ENCODE measurements around the gene TXNRD2. TPM values are rescaled to one million over a fixed set of nuclear protein-coding genes. Genes with fewer than 3 reads are reported as not detected.

Gene TXNRD2
- total RNA-seq, 1 experiment from 2014 or later: 29.5 TPM

DNA sequence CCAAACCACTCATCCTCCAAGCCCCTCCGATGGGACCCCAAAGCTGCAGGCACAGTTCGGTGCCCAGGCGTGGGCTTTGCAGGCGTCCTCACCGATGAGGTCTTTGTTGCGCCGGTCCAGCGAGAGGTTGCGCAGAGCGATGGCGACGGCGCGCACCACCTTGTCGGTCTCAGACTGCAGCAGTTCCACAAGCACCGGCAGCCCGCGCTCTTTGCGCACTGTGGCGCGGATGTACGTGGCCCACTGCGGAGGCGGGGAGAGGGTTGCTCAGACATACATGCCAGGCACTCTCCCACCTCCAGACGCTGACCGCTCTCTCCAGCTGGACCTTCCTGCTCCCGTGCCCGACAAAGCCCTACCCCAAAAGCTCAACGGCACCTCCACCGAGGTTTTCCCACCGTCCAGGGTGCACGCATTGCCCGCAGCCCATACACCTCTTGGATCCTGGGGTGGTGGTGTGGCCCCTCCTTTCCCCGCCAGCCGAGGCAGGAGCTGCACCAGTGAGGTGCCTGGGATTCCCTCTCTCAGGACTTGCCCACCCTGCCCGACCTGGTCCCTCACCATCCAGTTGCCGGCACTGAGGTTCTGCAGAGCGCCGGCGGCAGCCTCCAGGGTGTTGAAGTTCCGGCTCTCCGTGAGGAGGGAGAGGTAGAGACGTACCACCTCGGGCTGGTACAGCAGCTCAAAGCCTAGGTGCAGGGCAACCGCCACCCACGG lies 32.1 kb upstream of the TXNRD2 start:
- intact Hi-C loops (cut with micrococcal nuclease; ENCODE audit: unreplicated experiment) (loop anchor here (5.0 kb wide), 1 partner anchor 39 kb away; no protein-coding TSS in a partner anchor), in situ Hi-C loops (cut with HindIII; ENCODE audit: low pct_unique_long_range_greater_than_20kb, low sequenced_read_pairs) (no loop called here)
- TF ChIP-seq POLR2AphosphoS5 (IDR thresholded peaks at IDR 0.05; ENCODE audit: low read depth, low read length): no peak
- TF ChIP-seq TCF7L2 (IDR thresholded peaks at IDR 0.05; ENCODE audit: low read depth, low read length): no peak
- TF ChIP-seq CTCF (IDR thresholded peaks at IDR 0.05): no peak
- TF ChIP-seq, protein P1, sequence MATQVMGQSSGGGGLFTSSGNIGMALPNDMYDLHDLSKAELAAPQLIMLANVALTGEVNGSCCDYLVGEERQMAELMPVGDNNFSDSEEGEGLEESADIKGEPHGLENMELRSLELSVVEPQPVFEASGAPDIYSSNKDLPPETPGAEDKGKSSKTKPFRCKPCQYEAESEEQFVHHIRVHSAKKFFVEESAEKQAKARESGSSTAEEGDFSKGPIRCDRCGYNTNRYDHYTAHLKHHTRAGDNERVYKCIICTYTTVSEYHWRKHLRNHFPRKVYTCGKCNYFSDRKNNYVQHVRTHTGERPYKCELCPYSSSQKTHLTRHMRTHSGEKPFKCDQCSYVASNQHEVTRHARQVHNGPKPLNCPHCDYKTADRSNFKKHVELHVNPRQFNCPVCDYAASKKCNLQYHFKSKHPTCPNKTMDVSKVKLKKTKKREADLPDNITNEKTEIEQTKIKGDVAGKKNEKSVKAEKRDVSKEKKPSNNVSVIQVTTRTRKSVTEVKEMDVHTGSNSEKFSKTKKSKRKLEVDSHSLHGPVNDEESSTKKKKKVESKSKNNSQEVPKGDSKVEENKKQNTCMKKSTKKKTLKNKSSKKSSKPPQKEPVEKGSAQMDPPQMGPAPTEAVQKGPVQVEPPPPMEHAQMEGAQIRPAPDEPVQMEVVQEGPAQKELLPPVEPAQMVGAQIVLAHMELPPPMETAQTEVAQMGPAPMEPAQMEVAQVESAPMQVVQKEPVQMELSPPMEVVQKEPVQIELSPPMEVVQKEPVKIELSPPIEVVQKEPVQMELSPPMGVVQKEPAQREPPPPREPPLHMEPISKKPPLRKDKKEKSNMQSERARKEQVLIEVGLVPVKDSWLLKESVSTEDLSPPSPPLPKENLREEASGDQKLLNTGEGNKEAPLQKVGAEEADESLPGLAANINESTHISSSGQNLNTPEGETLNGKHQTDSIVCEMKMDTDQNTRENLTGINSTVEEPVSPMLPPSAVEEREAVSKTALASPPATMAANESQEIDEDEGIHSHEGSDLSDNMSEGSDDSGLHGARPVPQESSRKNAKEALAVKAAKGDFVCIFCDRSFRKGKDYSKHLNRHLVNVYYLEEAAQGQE (IDR thresholded peaks at IDR 0.05; ENCODE audit: insufficient read depth in 1 of 2, low read depth in 2 of 2, low read length in 1 of 2): no peak
- TF ChIP-seq SIN3A (IDR thresholded peaks at IDR 0.05; ENCODE audit: borderline replicate concordance, insufficient read depth, low read depth, low read length): no peak
- CTCF ChIA-PET: interaction anchor here (2.3 kb wide), 1 partner anchor 39 kb away, joined by 6 read pairs; no protein-coding TSS in a partner anchor
- H3K4me3 ChIP-seq (ENCODE audit: low read depth in 2 of 2, low read length in 2 of 2): no peak overlapping the region
- DNase-seq (ENCODE audit: low read depth, low spot score): no peak
- no peaks in the 10 kb centered on the region for H3K9me3 ChIP-seq (ENCODE audit: control insufficient read depth, insufficient read depth, low read depth, low read length)
- H3K27ac ChIP-seq (ENCODE audit: low read length): no peak overlapping the region
- H3K36me3 ChIP-seq (ENCODE audit: control insufficient read depth, insufficient read depth, low read length): no peaks in the 10 kb centered on the region
- no peak for ATAC-seq
- BruUV-seq (replicated peaks): no TSS peak
- H3K27me3 ChIP-seq (ENCODE audit: control insufficient read depth, insufficient read depth, low read length): no peaks in the 10 kb centered on the region
- POLR2A ChIA-PET: interaction anchor here (0.5 to 0.7 kb wide), 2 partner anchors 12 to 105 kb away, joined by 3 read pairs; no protein-coding TSS in a partner anchor
- peaks cover 11% of the 10 kb centered on the region for H3K4me1 ChIP-seq (ENCODE audit: control insufficient read depth, insufficient read depth, low read length)

- Histone ChIP-seq H3K27ac (ENCODE audit: low read length) (no peak overlapping the region), H3K27me3 (ENCODE audit: control insufficient read depth, insufficient read depth, low read length) (no peaks in the 10 kb centered on the region), H3K9me3 (ENCODE audit: control insufficient read depth, insufficient read depth, low read depth, low read length) (no peaks in the 10 kb centered on the region), H3K36me3 (ENCODE audit: control insufficient read depth, insufficient read depth, low read length) (no peaks in the 10 kb centered on the region), H3K4me3 (ENCODE audit: low read depth in 2 of 2, low read length in 2 of 2) (no peak overlapping the region), H3K4me1 (ENCODE audit: control insufficient read depth, insufficient read depth, low read length) (peaks cover 11% of the 10 kb centered on the region)
- DNase-seq (ENCODE audit: low read depth, low spot score) (no peak), ATAC-seq (no peak)
- in situ Hi-C loops (cut with HindIII; ENCODE audit: low pct_unique_long_range_greater_than_20kb, low sequenced_read_pairs) (no loop called here), intact Hi-C loops (cut with micrococcal nuclease; ENCODE audit: unreplicated experiment) (loop anchor here (5.0 kb wide), 1 partner anchor 39 kb away; no protein-coding TSS in a partner anchor)
- no TSS peak for BruUV-seq (replicated peaks)
- CTCF ChIA-PET: interaction anchor here (2.3 kb wide), 1 partner anchor 40 kb away, joined by 6 read pairs; no protein-coding TSS in a partner anchor
- TF ChIP-seq CTCF (IDR thresholded peaks at IDR 0.05) (no peak), SIN3A (IDR thresholded peaks at IDR 0.05; ENCODE audit: borderline replicate concordance, insufficient read depth, low read depth, low read length) (no peak), POLR2AphosphoS5 (IDR thresholded peaks at IDR 0.05; ENCODE audit: low read depth, low read length) (no peak)
- POLR2A ChIA-PET: interaction anchor here (0.5 kb wide), 1 partner anchor 106 kb away, joined by 3 read pairs; no protein-coding TSS in a partner anchor
Measured at GRCh38 chr22:19972652-19973550, 31.3 kb upstream of the TXNRD2 start.

Data from Panc1 (cell line).